22Rv1 (cell line): ENCODE data around the gene MSANTD2.

Source experiments
- CTCF ChIP-seq: fragments of 450-650 bp; IDR thresholded peaks from 2 replicates; pipeline ENCODE4 v1.5.1; 2017; ENCODE audit warnings: mild to moderate bottlenecking
- ZFX ChIP-seq: fragments of 450-650 bp; IDR thresholded peaks from 2 replicates; pipeline ENCODE4 v1.6.1; 2017; ENCODE audit warnings: antibody characterized with exemption, borderline replicate concordance

GRCh38 chr11:124812876-124813275 is 12.7 kb upstream of the MSANTD2 start:
- no peak for TF ChIP-seq CTCF
- no peak for TF ChIP-seq ZFX
